COR-L47 (cell line): Measurements from ENCODE around the gene IL1R2.

Experiments
- DNase-seq: peaks from one replicate; lab custom pipeline; 2025; lab: John Stamatoyannopoulos, UW

The IL1R2 gene

GRCh38 chr2:101974663-101975062, 17.1 kb upstream of the IL1R2 start:
- no peak for DNase-seq

- no peak for DNase-seq
Observed at GRCh38 chr2:101975171-101975870, 16.4 kb upstream of the IL1R2 start.

GRCh38 chr2:101976891-101977290, 14.9 kb upstream of the IL1R2 start:
- DNase-seq = no peak

- no peak for DNase-seq
Observed at GRCh38 chr2:101980368-101980767, 11.4 kb upstream of the IL1R2 start.

DNA sequence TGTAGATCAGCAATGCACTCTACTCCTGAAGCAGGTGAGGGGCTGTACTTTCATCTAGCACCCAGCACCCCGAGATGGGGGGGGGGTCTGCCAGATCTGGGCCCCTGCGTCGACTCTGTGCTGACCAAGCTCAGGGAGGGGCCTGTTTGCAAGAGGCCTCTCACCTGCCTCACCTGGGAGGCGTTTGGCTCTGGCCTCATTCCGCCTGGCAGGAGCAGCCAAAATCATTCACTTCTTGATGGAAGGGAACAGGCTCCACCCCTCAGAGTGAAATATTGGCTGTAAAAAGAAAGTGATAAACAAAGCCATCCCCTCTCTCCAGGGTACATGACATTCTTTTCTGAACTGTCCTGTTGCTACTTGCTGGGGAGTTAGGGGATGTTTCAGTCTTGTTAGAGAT, 10.7 kb upstream of the IL1R2 start:
- no peak for DNase-seq

GRCh38 chr2:101981504-101981903, 10.3 kb upstream of the IL1R2 start:
- DNase-seq = no peak

GRCh38 chr2:101982495-101983029, 9.2 kb upstream of the IL1R2 start:
- no peak for DNase-seq

DNA sequence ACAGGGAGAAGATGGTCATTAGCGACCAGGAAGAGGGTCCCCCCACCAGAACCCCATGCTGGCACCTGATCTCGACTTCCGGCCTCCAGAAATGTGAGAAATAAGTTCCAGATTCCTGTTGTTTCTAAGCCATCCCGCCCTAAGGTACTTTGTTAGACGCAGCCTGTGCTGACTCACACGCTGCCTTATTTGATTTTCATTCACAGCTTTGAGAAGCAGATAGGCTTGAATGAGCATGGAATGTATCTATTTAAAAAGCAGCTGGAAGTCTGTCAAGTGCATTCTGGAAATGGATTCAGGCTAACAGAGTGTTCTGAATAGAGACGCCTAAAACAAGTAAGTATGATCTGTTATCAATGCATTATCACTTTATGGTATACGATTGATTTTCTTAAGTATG, 8.3 kb upstream of the IL1R2 start:
- DNase-seq = no peak

- DNase-seq = no peak
Observed at GRCh38 chr2:101983928-101984327, 7.8 kb upstream of the IL1R2 start.

DNA sequence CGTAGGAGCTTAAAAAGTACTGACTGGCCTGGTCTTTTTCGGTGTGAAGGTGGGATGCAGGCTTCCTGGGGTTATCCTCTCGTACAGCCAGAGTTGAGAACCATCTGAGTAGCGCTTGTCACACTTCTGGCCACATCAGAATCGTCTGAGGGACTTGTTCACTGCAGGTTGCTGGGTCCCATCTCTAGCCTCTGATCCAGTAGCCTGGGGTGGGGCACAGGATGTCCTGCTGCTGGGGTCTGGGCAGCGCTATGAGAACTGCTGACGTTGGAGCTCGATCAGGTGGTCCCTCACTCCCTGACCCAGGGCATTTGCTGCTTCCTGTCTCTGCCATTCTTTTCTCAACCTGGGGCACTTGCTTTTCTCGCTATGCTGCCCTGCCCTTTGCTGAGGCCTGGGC, 7.1 kb upstream of the IL1R2 start:
- DNase-seq = no peak

DNA sequence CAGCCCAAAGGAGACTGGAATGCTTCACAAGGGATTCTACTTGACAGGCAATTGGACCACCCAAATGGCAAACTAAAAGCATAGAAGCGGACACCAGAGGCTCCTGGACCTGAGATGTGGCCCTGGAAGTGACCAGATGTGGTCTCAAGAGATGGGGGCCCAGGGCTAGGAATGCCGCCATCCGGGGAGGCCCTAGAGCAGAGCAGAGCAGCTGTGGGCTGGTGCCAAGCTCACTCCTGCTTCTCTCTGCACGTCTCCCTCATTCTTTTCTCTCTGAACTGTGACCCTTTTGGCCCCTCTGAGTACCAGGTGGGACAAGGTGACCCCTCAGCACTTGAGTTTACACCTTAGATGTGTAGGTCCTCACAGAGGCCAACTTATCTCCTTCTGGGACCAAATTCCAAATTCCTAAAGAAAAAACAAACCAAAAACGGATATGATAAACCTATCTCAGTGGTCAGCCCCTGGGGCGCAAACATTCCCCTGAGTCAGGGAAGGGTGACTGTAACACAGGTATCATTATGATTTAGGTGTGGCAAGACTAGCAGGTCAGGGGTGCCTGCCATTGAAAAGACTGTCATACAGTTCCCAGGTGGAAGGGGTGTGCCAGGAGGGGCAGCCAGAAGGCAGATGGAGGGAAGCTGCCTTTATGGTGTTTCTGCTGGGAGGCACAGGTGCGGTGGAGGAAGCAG, 6.5 kb upstream of the IL1R2 start:
- DNase-seq = no peak

GRCh38 chr2:101985793-101986164, 6.0 kb upstream of the IL1R2 start:
- DNase-seq = no peak

GRCh38 chr2:101986376-101986775, 5.4 kb upstream of the IL1R2 start:
- no peak for DNase-seq

GRCh38 chr2:101986804-101987740, 4.7 kb upstream of the IL1R2 start:
- DNase-seq = no peak

GRCh38 chr2:101987832-101988231, 3.9 kb upstream of the IL1R2 start:
- DNase-seq = no peak

GRCh38 chr2:101988541-101988940, 3.2 kb upstream of the IL1R2 start:
- DNase-seq = no peak

- DNase-seq = no peak
Observed at GRCh38 chr2:101989740-101990460, 1.9 kb upstream of the IL1R2 start.

GRCh38 chr2:101993772-101994171, 2.0 kb downstream of the IL1R2 start:
- DNase-seq = no peak

DNA sequence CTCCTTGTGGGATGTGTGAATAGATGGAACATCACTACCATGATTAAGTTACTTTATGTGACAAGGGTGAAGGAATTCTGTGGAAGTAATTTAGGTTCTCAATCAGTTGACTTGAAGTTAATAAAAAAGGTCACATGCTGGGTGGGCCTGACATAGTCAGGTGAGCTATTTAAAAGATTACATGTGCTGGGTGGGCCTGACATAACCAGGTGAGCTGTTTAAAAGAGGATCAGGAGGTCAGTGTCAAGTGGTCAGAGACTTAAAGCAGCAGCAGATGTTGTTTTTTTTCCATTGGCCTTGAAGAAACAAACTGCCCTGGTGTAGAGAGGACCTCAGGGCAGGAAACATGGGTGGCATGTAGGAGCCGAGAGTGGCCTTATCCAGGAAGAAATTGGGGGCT, 3.3 kb downstream of the IL1R2 start:
- DNase-seq = no peak

- no peak for DNase-seq
Observed at GRCh38 chr2:101995804-101996203, 4.0 kb downstream of the IL1R2 start.

- DNase-seq = no peak
Observed at GRCh38 chr2:101998556-101998895, 6.8 kb downstream of the IL1R2 start.
